Choroid plexus epithelial cell (primary cell): ENCODE data around the gene RIN3.

Source experiments
- DNase-seq: peaks from one replicate; pipeline ENCODE4 v3.0.0-alpha.2; 2010; ENCODE audit warnings: low read depth
- H3K4me3 ChIP-seq: 2 replicates; pipeline ENCODE4 v1.5.1; 2011; ENCODE audit warnings: low read depth, mild to moderate bottlenecking, control low read depth, low read length, moderate library complexity
- TF ChIP-seq, protein P1 (sequence below): conservative IDR thresholded peaks from 2 replicates; pipeline ENCODE4 v1.5.1; 2011; ENCODE audit warnings: low read depth, mild to moderate bottlenecking, control low read depth, inconsistent platforms, low read length, moderate library complexity

The RIN3 gene

DNA sequence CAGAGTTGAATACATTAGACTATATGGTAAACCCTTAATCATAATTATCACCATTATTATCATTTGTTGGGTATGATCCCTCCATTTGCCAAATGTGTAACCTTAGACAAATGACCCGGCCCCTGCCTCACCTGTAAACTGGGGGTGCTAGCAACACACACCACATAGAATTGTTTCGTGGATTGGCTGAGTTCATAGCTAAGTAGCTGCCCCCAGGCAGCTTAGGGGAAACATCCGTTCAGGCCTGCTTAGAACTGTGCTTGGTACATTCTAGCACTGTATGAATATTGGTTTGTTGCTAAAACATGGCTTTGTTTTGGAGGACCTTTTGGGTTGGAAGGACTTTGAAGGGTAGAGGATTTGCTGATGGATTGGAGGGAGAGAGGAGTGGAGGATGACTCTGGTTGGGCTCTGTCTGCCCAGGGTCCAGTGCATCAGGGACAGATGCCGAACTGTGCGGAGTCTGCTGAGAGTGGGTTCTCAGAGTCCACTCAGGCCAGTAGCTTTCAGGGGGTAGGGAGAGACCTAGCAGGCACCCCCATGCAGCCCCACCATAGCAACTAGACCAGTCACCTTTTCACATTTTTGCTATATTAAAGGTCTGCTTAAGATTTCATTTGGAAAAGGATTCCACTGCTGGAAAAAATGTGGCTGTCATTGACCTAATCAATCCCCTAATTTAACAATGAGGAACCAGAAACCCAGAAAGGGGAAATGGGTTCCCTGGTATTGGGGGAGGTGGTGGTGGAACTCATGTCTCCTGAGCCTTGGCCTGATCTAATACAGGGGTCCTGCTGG lies 2.2 kb downstream of the RIN3 start:
- TF ChIP-seq, protein P1, sequence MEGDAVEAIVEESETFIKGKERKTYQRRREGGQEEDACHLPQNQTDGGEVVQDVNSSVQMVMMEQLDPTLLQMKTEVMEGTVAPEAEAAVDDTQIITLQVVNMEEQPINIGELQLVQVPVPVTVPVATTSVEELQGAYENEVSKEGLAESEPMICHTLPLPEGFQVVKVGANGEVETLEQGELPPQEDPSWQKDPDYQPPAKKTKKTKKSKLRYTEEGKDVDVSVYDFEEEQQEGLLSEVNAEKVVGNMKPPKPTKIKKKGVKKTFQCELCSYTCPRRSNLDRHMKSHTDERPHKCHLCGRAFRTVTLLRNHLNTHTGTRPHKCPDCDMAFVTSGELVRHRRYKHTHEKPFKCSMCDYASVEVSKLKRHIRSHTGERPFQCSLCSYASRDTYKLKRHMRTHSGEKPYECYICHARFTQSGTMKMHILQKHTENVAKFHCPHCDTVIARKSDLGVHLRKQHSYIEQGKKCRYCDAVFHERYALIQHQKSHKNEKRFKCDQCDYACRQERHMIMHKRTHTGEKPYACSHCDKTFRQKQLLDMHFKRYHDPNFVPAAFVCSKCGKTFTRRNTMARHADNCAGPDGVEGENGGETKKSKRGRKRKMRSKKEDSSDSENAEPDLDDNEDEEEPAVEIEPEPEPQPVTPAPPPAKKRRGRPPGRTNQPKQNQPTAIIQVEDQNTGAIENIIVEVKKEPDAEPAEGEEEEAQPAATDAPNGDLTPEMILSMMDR: no peak
- DNase-seq: no peak
- no peak overlapping the region for H3K4me3 ChIP-seq

DNA sequence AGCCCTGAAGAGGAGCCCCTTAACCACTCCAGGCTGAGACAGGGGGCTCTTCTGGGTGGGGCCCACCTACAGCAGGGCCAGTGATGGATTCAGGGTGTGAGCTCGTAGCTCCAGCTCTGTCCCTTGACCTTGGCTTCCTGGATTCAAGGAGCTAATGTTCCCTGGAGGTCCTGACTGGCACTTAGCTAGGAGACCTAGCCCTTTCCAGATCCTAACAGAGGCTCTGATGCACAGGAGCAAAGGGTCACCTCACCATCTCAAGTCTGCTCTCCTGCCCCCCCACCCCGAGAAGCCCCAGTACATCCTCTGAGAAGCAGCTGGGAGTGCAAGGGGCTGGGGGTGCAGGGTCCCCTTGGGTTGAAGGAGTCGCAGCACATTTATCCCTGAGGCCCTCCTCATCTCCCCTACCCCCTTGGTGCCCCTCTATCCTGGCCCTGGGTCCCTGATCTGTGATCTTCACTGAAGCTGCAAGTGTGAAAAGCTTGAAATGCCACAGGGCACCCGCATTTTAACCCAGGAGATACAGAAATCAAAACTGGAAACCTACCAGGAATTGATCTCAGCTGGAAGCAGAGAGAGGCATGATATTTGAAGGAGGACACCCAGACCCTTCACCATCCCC lies 2.9 kb downstream of the RIN3 start:
- no peak overlapping the region for H3K4me3 ChIP-seq
- TF ChIP-seq, protein P1: no peak
- DNase-seq: no peak

DNA sequence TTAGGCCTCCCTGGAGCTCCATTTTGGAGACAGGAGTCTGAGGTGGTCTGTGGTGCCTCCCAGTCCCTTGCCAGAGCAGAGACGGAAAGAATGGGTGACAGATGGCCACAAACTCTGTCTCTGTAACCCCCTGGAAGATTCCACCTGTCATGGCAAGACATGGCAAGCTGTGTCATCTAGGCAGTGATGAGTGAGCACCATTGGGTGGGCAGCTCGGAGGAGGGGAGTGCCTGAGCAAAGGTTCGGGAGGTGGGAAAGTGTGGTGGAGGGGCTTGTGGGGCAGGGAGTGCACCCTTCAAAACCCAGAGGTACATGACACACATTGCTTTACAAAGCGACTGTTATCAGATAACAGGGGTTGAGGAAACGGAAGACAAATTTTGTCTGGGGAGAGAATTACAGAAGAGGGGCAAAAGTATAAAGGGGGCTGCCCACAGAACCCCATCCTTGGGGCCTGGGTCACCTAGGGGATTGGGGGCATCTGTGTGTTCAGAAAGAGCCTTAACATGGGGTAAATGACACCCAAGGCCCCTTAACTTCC lies 3.5 kb downstream of the RIN3 start:
- no peak for DNase-seq
- no peak overlapping the region for H3K4me3 ChIP-seq
- TF ChIP-seq, protein P1: no peak

DNA sequence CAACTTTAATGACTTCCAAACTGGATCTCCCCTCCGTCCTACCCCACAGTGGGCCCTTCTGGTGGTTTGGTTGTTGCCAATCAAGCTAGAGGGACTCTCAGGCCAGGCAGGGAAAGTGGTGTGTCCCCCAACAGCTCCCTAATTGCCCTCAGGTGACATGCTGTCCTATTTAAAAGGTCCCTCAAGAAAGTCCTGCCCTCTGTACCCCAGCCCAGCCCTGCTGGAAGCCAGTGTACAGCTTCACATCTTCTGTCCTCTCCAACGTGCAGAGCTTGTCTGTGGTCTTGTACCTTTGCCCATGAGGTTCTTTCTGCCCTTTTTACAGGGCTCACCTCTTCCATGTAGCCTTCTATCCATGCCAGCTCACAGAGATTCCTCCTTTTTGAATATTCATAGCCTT lies 4.2 kb downstream of the RIN3 start:
- TF ChIP-seq, protein P1: no peak
- no peak for DNase-seq
- H3K4me3 ChIP-seq: no peak overlapping the region

DNA sequence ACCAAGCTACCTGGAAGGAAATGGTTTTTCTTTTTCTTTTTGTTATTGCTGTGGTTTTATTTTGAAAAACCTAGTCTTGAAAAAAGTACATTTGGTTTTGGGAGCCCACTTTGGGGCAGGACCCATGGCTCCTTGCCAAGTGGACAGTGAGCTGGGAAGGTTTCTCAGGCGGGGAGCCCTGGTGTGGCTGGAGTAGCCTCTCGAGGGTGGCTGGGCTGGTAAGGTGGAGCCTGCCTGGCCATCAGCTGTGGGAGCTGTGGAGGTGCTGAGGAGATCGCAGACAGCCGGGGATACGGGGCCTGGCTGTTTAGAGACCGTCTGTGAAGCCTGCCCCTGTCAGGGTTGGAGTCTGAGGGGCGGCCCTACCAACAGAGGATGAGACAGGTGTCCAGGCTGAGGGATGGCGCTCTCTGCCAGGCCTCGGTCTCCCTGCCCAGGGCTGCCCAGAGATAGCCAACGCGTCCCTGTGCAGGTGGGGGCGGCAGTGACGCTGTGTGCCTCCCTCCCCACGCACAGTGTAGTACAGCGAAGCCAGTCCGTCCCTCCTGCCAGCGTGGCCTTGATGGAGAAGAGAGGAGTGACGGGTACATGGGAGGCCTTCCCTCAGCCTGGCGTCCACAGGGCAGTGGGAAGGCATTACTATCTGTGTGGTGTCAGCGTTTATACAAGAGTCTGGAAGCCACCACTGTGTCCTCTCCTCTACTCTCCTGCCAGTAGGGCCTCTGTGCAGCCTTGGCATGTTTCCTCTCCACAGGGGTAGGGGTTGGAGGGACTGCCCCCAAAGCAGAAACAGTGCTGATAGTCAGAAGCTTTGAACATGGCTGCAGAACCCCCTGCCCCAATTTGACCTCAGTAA lies 5.9 kb downstream of the RIN3 start:
- TF ChIP-seq, protein P1: no peak
- no peak overlapping the region for H3K4me3 ChIP-seq

DNA sequence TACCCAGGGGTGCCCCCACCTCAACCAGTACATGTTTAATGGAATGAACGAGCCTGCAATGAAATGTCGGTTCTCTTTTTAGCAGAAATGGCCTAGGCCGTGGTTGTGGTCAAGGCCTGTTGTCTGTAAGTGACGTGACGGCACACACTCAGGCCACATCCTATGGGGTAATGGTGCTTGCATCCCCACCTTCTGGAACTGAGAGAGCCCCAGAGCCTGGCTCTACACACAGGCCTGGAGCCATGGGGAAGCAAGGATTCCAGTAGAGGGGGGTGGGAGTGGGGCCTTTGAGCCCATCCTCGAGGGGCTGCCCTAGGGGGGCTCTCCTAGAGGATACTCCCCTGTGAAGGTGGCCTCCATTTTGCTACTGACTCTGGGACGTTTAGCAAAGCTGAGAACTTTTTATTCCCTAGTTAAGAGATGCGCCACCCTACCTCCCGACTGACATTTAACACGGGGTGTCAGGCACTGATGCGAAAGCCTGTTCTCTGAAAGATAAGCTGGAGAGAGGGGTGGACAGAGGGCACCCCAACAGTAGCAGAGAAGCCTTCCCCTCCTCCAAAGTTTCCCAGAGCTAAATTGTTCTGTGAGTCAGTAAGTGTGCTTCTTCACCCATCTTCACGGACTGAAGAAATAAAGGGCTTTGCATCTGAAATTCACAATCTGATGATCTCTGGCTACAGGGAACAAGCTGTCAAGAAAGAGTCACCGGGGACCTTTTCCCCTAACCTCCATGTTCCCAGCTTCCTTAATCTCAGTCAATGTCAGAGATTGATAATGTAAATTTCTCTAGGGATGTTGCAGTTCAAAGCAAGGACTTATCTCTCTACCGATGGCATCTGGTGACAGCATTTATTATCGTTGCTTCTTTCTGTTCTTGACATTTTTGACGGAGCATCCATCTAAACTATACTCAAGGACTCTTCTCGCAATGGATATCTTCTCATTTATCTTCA lies 6.8 kb downstream of the RIN3 start:
- TF ChIP-seq, protein P1: no peak
- no peak overlapping the region for H3K4me3 ChIP-seq
- no peak for DNase-seq

More for the DNA sequence above, 5.9 kb downstream of the RIN3 start:
- no peak for DNase-seq
